HG02610 (cell line): ENCODE results near the gene DIS3L2.

Experiments used
- ATAC-seq: cut with Tn5 transposase; IDR thresholded peaks from one replicate; pipeline ENCODE4 v1.9.1; 2021; ENCODE audit warnings: mild to moderate bottlenecking, moderate library complexity; ENCODE audit not compliant: unreplicated experiment

The DIS3L2 gene

DNA sequence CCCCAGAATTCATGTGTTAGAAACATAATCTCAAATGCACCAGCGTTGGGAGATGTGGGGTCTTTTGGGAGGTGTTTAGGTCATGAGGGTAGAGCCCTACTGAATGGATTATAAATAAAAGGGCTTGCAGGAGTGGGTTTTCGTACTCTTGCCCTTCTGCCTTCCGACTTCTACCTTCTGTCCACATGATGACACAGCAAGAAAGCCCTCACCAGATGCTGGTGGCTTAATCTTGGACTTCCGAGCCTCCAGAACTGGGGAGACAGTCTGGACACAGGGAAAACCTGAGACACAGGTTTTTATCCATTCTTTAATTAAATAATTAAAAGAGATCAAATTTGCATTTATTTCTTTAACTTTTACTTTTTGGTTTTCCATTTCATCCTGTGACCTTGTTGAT is 87.8 kb downstream of the DIS3L2 start:
- no peak for ATAC-seq

DNA sequence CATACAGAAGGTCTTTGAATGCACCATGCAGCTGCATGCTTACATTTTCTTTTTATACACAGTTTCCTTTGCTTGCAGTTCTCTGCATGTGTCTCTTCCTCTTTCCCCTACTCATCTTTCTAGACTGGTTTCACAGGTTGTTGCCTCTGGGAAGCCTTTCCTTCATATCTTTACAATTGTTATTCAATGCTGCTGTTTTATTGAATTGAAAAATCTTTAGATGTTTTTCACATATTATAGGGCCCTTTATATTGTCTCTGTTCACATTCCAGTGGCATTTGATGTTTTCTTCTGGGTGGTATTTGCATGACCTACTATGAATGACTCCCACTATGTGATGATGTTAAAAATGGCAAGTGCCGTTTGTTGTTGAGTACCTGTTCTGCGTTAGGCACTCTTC is 91.1 kb downstream of the DIS3L2 start:
- ATAC-seq = no peak

GRCh38 chr2:232053777-232054176 is 92.3 kb downstream of the DIS3L2 start:
- no peak for ATAC-seq

DNA sequence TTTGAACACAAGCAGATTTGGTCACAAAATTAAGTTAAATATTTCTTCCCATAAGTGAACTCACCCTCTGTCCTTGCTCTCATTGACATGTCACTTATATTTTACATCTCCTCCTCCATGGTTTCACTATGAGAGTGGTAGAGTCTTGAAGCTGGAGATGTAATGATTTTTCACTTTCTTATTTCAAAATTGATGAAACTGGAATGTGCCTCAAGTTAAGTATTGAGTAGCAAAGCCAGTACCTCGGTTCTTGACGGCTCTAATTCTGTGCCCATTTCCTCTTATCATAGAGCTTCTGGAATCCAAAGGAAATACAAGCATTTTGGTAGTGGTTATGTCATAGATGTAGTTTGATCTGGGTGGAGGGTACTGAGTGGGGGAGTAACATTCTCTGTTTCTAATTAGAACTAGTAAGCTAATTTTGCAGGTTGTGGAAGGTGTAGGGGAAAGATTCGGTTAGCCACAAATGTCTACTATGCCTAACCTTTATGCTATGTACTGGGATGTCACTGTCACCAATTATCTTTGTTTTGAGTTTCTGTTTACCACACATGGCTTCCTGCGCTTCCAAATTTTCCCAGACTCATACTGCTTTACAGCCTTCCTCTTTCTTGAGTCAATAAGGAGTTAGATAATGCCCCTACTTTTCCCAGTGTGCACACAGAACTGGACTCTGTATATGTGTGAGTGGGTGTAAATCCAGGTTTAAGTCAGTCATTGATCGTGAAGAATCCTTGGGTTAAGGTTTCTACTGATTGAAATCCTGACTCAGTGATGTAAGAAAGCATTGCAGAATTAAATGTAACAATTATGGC is 96.8 kb downstream of the DIS3L2 start:
- ATAC-seq = no peak

GRCh38 chr2:232058931-232059330 is 97.4 kb downstream of the DIS3L2 start:
- no peak for ATAC-seq

DNA sequence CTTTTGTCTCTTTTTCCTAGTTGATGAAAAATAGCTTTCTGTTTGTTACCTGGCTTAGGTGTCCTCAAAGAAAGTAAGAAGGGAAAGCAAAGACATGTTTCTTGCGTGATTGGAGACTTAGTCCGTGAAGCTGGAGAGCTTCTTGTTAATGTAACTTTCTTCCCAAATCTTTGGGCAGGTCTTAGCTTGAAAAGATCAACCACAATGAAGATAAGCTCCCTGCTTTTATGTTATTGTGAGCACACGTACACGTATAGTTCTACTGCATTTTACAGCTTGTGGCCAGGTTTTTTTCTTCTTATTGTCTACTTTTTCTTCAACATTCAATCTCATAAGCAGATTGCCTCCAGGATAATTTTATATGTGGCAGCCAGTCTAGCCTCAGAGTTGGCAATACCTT is 99.8 kb downstream of the DIS3L2 start:
- ATAC-seq = no peak

DNA sequence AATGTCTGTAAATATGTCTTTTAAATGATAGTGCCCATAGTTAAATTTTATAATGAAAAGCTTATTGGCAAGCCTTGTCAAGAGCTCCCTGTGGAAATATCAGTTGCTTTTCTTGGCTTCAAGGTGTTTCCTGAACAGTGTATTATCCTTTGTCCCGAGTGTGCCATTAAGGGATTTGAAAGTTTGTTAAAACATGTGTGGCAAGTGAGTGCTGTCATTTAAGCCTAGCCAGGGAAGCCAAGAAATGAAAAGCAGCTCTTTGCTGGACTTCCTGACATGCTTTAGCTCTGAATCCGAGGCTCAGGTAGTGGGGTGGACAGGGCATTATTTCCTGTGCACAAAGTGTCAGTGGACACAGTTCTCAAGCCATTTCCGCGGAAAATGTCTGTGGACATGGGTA is 111.5 kb downstream of the DIS3L2 start:
- no peak for ATAC-seq

DNA sequence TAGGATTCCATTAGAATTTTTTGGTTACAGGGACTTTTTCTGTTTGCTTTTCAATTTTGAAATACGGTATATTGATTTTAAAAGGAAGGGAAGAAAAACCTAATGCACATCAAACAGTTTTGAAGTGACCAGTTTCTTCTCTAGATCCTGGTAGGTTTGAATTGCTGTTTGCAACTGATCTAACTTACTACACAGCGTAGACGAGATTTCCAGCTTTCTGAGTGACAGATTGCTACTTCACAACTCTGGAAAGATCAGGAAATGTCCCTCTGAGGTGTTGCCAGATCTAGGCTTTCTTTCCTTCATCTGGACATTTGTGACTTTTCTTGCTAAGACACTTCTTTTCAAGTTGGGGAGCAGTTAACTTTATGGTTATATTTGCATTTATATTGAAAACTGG is 112.2 kb downstream of the DIS3L2 start:
- ATAC-seq = no peak

- no peak for ATAC-seq
These were observed 113.6 kb downstream of the DIS3L2 start for GRCh38 chr2:232075080-232075479.

DNA sequence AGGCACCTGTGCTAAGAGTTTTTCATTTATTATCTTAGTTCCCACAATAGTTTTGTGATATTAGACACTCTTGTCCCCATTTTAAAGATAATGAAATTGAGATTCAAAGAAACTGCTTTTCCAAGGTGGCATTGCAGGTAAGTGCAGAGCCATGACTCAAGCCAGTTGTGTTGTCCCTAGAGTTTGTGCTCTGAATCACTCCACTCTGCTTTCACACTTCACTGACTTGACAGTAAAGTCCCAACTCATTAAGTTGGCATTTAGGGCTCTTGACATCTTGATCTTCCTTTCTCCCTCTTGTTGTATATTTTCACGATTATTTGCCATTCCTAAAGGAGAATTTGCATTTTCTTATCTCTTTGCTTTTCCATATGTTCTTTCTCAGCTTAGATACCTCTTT is 114.3 kb downstream of the DIS3L2 start:
- ATAC-seq = no peak

GRCh38 chr2:232076272-232076671 is 114.8 kb downstream of the DIS3L2 start:
- ATAC-seq = no peak

GRCh38 chr2:232076736-232077135 is 115.2 kb downstream of the DIS3L2 start:
- no peak for ATAC-seq

- ATAC-seq = no peak
These were observed 123.7 kb downstream of the DIS3L2 start for GRCh38 chr2:232085164-232085563.

DNA sequence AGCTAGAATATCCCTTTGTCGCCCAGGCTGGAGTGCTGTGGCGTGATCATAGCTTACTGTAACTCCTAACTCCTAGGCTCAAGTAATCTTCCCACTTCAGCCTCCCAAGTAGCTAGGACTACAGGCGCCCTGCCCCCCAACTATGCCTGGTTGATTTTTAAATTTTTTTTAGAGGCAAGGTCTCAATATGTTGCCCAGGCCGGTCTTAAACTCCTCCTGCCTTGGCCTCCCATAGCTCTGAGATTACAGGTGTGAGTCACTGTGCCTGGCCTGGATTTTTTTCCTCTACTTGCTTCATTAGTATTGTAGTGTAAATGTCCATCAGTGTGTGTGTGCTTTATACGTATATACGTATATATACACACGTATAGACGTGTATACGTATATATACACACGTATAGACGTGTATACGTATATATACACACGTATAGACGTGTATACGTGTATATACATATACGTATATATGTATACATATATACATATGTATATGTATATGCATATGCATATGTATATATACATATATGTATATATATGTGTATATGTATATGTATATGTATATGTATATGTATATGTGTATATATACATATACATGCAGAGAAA is 124.4 kb downstream of the DIS3L2 start:
- ATAC-seq = no peak

GRCh38 chr2:232088771-232089170 is 127.3 kb downstream of the DIS3L2 start:
- ATAC-seq = no peak

DNA sequence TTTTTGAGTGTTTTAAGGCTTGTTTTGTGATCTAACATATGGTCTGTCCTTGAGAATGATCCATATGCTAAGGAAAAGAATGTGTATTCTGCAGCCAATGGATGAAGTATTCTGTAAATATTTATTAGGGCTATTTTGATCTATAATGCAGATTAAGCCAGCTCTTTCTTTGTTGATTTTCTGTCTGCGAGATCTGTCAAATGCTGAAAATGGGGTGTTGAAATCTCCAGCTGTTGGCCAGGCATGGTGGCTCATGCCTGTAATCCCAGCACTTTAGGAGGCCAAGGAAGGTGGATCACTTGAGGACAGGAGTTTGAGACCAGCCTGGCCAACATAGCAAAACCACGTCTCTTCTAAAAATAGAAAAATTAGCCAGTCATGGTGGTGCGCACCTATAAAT is 132.7 kb downstream of the DIS3L2 start:
- ATAC-seq = no peak

DNA sequence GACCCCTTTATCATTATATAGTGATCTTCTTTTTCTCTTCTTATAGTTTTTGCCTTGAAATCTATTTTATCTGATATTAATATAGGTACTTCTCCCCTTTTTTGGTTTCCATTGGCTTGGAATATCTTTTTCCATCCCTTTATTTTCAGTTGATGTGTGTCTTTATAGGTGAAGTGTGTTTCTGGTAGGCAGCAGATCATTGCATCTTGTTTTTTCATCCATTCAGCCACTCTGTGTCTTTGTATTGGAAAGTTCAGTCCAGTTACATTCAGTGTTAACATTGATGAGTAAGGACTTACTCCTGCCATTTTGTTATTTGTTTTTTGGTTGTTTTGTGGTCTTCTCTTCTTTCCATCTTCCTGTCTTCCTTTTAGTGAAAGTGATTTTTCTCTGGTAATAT is 133.4 kb downstream of the DIS3L2 start:
- ATAC-seq = no peak

- no peak for ATAC-seq
These were observed 135.7 kb downstream of the DIS3L2 start for GRCh38 chr2:232097260-232097659.

GRCh38 chr2:232097758-232098157 is 136.2 kb downstream of the DIS3L2 start:
- no peak for ATAC-seq

DNA sequence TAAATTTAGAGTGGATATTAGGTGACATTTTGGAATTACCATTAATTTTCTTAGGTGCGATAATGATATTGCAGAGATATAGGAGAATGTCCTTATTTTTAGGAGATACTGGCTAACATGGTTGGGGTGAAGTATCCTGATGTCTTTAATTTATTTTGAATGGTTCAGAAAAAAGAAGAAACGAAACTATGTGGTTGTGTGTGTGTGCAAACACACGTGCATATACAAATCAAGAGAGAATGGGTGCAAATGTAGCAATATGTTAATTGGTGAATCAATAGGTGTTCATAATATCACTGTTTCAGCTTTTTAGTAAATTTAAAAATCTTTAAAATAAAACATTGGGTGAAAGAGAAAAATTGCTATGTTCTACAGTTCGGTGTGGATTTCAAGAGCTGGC is 140.9 kb downstream of the DIS3L2 start:
- ATAC-seq = no peak

DNA sequence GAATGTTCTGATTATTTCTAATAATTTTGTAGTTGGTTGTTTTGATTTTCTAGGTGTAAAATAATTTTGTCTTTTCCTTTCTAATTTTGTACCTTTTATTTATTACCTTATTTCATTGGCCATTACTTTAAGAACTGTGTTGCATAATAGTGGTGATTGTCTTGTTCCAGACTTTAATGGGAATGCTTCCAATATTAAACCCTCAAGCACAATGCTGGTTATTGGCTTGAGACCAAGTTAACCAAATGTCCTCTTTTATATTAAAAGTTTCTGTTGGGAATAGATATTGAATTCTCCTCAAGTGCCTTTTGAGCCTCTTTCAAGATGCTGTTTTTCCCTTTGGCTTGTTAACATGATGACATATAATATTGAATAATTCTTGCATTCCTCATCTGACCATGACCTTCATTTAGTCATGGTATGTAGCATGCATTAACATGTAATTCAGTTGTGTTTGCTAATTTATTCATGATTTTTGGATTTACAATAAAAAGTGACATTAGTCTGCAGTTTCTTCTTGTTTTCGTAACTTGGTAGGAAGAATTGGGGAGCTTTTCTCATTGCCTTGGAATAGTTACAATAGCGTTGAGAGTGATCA is 141.7 kb downstream of the DIS3L2 start:
- no peak for ATAC-seq

- no peak for ATAC-seq
These were observed 142.6 kb downstream of the DIS3L2 start for GRCh38 chr2:232104076-232104646.
